A549 (cell line): ENCODE data around the gene NPM1.

Experiments
- CTCF ChIP-seq: fragments of >200 bp; sonication (Bioruptor Twin); formaldehyde crosslinking; IDR thresholded peaks from 3 replicates; pipeline ENCODE4 v1.5.1; 2016
- EP300 ChIP-seq, 2 experiments: fragments of >200 bp; sonication (Bioruptor Twin); formaldehyde crosslinking; IDR thresholded peaks; 2 replicates in 1 of 2; 3 replicates in 1 of 2; pipeline ENCODE4 v1.6.1; 2016 to 2017
- KDM1A ChIP-seq: fragments of 200-600 bp; sonication (generic); IDR thresholded peaks from 2 replicates; pipeline ENCODE4 v1.6.1; 2016; ENCODE audit warnings: low read depth, mild to moderate bottlenecking
- MAX ChIP-seq: IDR thresholded peaks from 2 replicates; pipeline ENCODE4 v1.6.1; 2012
- MAZ ChIP-seq: fragments of 150-350 bp; IDR thresholded peaks from 2 replicates; pipeline ENCODE4 v1.6.1; 2014; ENCODE audit warnings: antibody characterized with exemption, low read depth, low read length, borderline replicate concordance
- POLR2A ChIP-seq: IDR thresholded peaks from 2 replicates; pipeline ENCODE4 v1.6.1; 2012; ENCODE audit warnings: mild to moderate bottlenecking, low read length
- RAD21 ChIP-seq, 2 experiments: fragments of >200 bp in 1 of 2; sonication (Bioruptor Twin) in 1 of 2; formaldehyde crosslinking in 1 of 2; IDR thresholded peaks in 1 of 2; conservative IDR thresholded peaks in 1 of 2; 2 replicates in 1 of 2; 3 replicates in 1 of 2; pipeline ENCODE4 v1.6.1; 2012 to 2018; ENCODE audit warnings: inconsistent platforms in 1 of 2
- RNF2 ChIP-seq: fragments of 200-600 bp; sonication (generic); IDR thresholded peaks from 2 replicates; pipeline ENCODE4 v1.6.1; 2016; ENCODE audit warnings: low read depth, mild to moderate bottlenecking, antibody characterized with exemption, moderate library complexity, borderline replicate concordance

- TF ChIP-seq CTCF (peak; percentile 84), MAX (no peak), MAZ (no peak), EP300 (IDR thresholded peaks at IDR 0.05) (no peak), POLR2A (no peak), KDM1A (no peak), RAD21 (conservative IDR thresholded peaks at IDR 0.05 in 1 of 2, IDR thresholded peaks at IDR 0.05 in 1 of 2) (peak; percentile 64 to 81), RNF2 (no peak)
Measured at GRCh38 chr5:171342362-171343111, 45.1 kb upstream of the NPM1 start.
